CD14-positive monocyte (primary cell): Measurements from ENCODE around the gene BUB1B. TPM values are rescaled to one million over a fixed set of nuclear protein-coding genes. Genes with fewer than 3 reads are reported as not detected.

ENCODE experiments used
- DNase-seq, 3 donors: peaks; one replicate each; pipeline ENCODE4 v3.0.0-alpha.2; 2011 to 2022
- H2AFZ ChIP-seq: 2 replicates; pipeline ENCODE4 v1.6.0; 2012; ENCODE audit warnings: mild to moderate bottlenecking, low read depth, low read length, inconsistent platforms; ENCODE audit not compliant: insufficient read depth, poor library complexity, severe bottlenecking
- H3K27ac ChIP-seq, 2 donors: 1 replicate in 1 of 2; 2 replicates in 1 of 2; pipeline ENCODE4 v1.5.1; 2012 to 2013; ENCODE audit warnings: low read length in 2 of 2, control low read depth in 1 of 2, inconsistent platforms in 1 of 2, low read depth in 1 of 2, mild to moderate bottlenecking in 1 of 2
- H3K27me3 ChIP-seq, 2 donors: one replicate each; pipeline versions ENCODE4 v1.6.0 to v1.6.1; 2011 to 2013; ENCODE audit warnings: low read length in 2 of 2; ENCODE audit not compliant: control insufficient read depth in 2 of 2, insufficient read depth in 2 of 2
- H3K36me3 ChIP-seq, 2 donors: replicated peaks in 1 of 2; 1 replicate in 1 of 2; 2 replicates in 1 of 2; pipeline versions ENCODE4 v1.5.1 to v1.6.1; 2012 to 2013; ENCODE audit warnings: low read length in 2 of 2, control low read depth in 1 of 2, inconsistent platforms in 1 of 2, mild to moderate bottlenecking in 1 of 2; ENCODE audit not compliant: insufficient read depth in 2 of 2, control insufficient read depth in 1 of 2
- H3K4me1 ChIP-seq, 2 donors: 1 replicate in 1 of 2; 2 replicates in 1 of 2; pipeline versions ENCODE4 v1.5.1 to v1.6.1; 2012 to 2013; ENCODE audit warnings: low read length in 2 of 2, control low read depth in 1 of 2, inconsistent platforms in 1 of 2, mild to moderate bottlenecking in 1 of 2, moderate library complexity in 1 of 2; ENCODE audit not compliant: insufficient read depth in 2 of 2, control insufficient read depth in 1 of 2
- H3K4me2 ChIP-seq: replicated peaks from 2 replicates; pipeline ENCODE3; 2012; ENCODE audit warnings: low read length, moderate library complexity, mild to moderate bottlenecking; ENCODE audit not compliant: poor library complexity, severe bottlenecking; ENCODE audit errors: extremely low read depth
- H3K4me3 ChIP-seq, 3 experiments: fragments of 200-600 bp in 1 of 3; sonication (generic) in 1 of 3; replicated peaks in 1 of 3; 1 replicate in 2 of 3; 2 replicates in 1 of 3; pipeline ENCODE4 v1.5.1; 2011 to 2013; ENCODE audit warnings: low read length in 3 of 3, mild to moderate bottlenecking in 3 of 3, control low read depth in 2 of 3, low read depth in 2 of 3, inconsistent platforms in 1 of 3, moderate library complexity in 1 of 3
- H3K79me2 ChIP-seq: 2 replicates; pipeline ENCODE4 v1.6.0; 2012; ENCODE audit warnings: mild to moderate bottlenecking, control low read depth, inconsistent platforms, low read length, moderate library complexity; ENCODE audit not compliant: insufficient read depth
- H3K9ac ChIP-seq: 2 replicates; pipeline ENCODE4 v1.6.0; 2017; ENCODE audit warnings: low read length, mild to moderate bottlenecking; ENCODE audit not compliant: insufficient read depth, poor library complexity, severe bottlenecking
- H3K9me3 ChIP-seq, 2 donors: replicated peaks in 1 of 2; 1 replicate in 1 of 2; 2 replicates in 1 of 2; pipeline versions ENCODE4 v1.5.1 to v1.6.1; 2012 to 2013; ENCODE audit warnings: low read length in 2 of 2, control low read depth in 1 of 2; ENCODE audit not compliant: control insufficient read depth in 1 of 2, insufficient read depth in 1 of 2
- H4K20me1 ChIP-seq: 2 replicates; pipeline ENCODE4 v1.6.0; 2012; ENCODE audit warnings: mild to moderate bottlenecking, low read length, control low read depth, moderate library complexity; ENCODE audit not compliant: insufficient read depth
- H3K27ac Mint-ChIP-seq, 7 donors: one replicate each; pipeline ENCODE4 v1.8.0; 2020; ENCODE audit warnings: mild to moderate bottlenecking in 7 of 7, mixed read lengths in 7 of 7, moderate library complexity in 6 of 7, inconsistent platforms in 2 of 7
- H3K27me3 Mint-ChIP-seq, 3 donors: one replicate each; pipeline ENCODE4 v1.8.0; 2021 to 2022; ENCODE audit warnings: low read depth in 3 of 3, mild to moderate bottlenecking in 3 of 3, mixed read lengths in 3 of 3, moderate library complexity in 3 of 3, inconsistent platforms in 1 of 3
- H3K36me3 Mint-ChIP-seq, 2 donors: one replicate each; pipeline ENCODE4 v1.8.0; 2020; ENCODE audit warnings: mixed read lengths in 2 of 2, inconsistent platforms in 1 of 2, mild to moderate bottlenecking in 1 of 2
- H3K4me1 Mint-ChIP-seq: one replicate; pipeline ENCODE4 v1.8.0; 2020; ENCODE audit warnings: mild to moderate bottlenecking, mixed read lengths
- H3K4me3 Mint-ChIP-seq, 2 donors: one replicate each; pipeline ENCODE4 v1.8.0; 2020; ENCODE audit warnings: mild to moderate bottlenecking in 2 of 2, mixed read lengths in 2 of 2, moderate library complexity in 1 of 2
- H3K9me3 Mint-ChIP-seq, 7 donors: one replicate each; pipeline ENCODE4 v1.8.0; 2020 to 2022; ENCODE audit warnings: mixed read lengths in 7 of 7, mild to moderate bottlenecking in 6 of 7, moderate library complexity in 6 of 7, inconsistent platforms in 2 of 7
- WGBS: methylation state at CpG from one replicate; pipeline ENCODE4 v1.1.5; 2013; ENCODE audit warnings: missing lambda C conversion rate; ENCODE audit not compliant: insufficient coverage; 5-methylcytosine and 5-hydroxymethylcytosine counted together
- intact Hi-C, 2 donors: fragments of 100-400 bp; cut with micrococcal nuclease; formaldehyde crosslinking; loops; one replicate each; pipeline versions ENCODE4 v1.15.0 to v1.15.1; 2023
- polyA plus RNA-seq, 3 donors: library from polyadenylated mRNA; depleted of rRNA in 1 of 3; unstranded in 2 of 3; stranded (reverse) in 1 of 3; fragments of 300-500 nt in 2 of 3; fragments of >200 nt in 1 of 3; fragmentation: Illumina TruSeq in 2 of 3; gene quantifications; 1 replicate in 2 of 3; 2 replicates in 1 of 3; pipeline ENCODE4 v1.2.3, GENCODE V29; 2012 to 2021
- TF ChIP-seq, protein P1 (sequence below): fragments of 200-600 bp; IDR thresholded peaks from one replicate; pipeline ENCODE4 v1.8.0; 2022; ENCODE audit warnings: antibody characterized with exemption, mild to moderate bottlenecking

Gene BUB1B
- polyA plus RNA-seq, 3 donors = 0.01 to 0.51 TPM; not detected in 1

DNA sequence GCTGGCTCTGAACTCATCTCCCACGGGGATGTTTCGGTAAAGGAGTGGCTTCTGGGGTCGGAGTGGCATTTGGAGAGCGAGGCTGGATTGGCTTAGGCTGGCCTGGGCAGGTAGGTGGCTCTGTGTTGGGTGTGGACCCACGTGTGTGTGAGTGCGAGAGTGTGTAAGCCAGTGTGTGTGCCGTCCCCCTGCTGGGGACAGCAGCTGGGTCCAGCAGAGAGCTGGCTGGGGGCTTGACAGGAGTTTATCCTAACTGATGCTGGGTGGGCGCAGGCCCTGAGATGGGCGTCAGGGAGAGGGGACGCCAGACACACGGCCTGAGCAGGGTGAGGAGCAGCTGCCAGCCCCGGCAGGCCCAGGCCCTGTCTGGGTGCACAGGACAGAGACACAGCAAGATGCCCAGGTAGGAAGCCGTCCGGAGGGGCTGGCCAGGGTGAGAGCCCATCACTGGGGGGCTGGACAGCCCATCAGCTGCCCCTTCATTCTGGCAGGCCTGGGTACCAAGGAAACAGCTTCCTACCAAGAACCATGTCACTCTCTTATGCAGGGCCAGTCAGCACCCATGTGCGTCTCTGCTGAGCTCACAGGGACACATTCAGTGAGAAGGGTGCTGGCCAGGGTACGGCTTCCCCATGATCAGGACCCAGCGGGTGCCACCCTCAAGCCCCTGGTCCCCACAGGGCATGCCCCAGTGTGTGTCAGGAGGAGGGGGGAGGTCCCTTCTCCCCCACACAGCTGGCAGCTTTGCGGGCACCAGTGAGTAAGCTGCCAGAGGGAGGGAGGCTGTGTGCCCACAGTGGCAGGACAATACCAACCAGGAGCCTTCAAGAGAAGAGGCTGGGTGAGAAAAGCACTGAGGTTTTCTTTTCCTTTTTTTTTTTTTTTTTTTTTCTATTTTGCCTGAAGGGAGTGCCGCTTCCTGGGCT is 79.1 kb downstream of the BUB1B start:
- no peaks in the 10 kb centered on the region for H4K20me1 ChIP-seq
- no peaks in the 10 kb centered on the region for H3K9me3 ChIP-seq
- H3K79me2 ChIP-seq = no peaks in the 10 kb centered on the region
- Mint-ChIP-seq H3K27me3 (peaks cover 13 to 29% (median 24%) of the 10 kb centered on the region in 3 donors), H3K4me1 (peaks cover 24% of the 10 kb centered on the region), H3K36me3 (peaks cover 3 to 4% of the 10 kb centered on the region in 2 donors), H3K9me3 (peaks cover 0 to 3% (median 0%) of the 10 kb centered on the region in 7 donors), H3K4me3 (peak overlapping the region in 1 of 2 donors; percentile 78), H3K27ac (no peak overlapping the region)
- H3K27me3 ChIP-seq = peaks cover 0 to 24% of the 10 kb centered on the region in 2 donors
- no peaks in the 10 kb centered on the region for H3K36me3 ChIP-seq
- no peak overlapping the region for H3K4me3 ChIP-seq
- H2AFZ ChIP-seq = no peak overlapping the region
- H3K4me1 ChIP-seq = peaks cover 19 to 23% of the 10 kb centered on the region in 2 donors
- TF ChIP-seq, protein P1, sequence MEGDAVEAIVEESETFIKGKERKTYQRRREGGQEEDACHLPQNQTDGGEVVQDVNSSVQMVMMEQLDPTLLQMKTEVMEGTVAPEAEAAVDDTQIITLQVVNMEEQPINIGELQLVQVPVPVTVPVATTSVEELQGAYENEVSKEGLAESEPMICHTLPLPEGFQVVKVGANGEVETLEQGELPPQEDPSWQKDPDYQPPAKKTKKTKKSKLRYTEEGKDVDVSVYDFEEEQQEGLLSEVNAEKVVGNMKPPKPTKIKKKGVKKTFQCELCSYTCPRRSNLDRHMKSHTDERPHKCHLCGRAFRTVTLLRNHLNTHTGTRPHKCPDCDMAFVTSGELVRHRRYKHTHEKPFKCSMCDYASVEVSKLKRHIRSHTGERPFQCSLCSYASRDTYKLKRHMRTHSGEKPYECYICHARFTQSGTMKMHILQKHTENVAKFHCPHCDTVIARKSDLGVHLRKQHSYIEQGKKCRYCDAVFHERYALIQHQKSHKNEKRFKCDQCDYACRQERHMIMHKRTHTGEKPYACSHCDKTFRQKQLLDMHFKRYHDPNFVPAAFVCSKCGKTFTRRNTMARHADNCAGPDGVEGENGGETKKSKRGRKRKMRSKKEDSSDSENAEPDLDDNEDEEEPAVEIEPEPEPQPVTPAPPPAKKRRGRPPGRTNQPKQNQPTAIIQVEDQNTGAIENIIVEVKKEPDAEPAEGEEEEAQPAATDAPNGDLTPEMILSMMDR = no peak
- 95% methylated on average over 16 of the region's 19 CpGs for WGBS
- H3K4me2 ChIP-seq = no peak overlapping the region
- DNase-seq = no peak
- no peak overlapping the region for H3K27ac ChIP-seq
- intact Hi-C loops = no loop called here
- H3K9ac ChIP-seq = no peak overlapping the region

DNA sequence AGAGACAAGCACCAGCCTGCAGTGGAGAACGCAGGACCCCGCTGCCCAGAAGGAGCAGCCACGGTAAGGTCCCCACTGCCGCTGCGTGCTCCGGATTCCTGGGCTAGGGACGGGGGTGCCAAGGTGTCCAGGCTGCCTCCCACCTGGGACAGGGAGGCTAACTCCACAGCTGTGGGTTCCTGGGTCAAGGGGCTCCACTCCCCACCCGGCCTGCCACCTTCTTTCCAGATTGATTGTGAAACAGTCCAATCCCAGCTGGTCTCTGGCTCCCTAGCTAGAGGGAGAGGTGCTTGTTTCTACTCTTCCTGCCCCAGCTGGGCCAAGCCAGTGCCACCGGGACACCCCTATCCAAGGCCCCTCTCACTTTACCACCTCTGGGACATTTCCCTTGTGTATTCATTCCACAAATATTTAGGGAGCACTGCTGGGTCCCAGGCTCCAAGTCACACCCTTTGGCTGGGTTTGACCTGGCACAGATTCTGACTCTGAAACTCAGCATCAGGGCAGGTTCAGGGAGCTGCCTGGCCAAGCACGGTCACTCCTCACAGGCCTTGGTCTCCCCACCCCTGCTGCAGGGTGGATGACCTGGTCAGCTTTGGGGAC is 79.9 kb downstream of the BUB1B start:
- no peaks in the 10 kb centered on the region for H4K20me1 ChIP-seq
- H3K27me3 Mint-ChIP-seq = peaks cover 13 to 29% (median 24%) of the 10 kb centered on the region in 3 donors
- H3K4me1 ChIP-seq = peaks cover 12 to 15% of the 10 kb centered on the region in 2 donors
- intact Hi-C loops = no loop called here
- peaks cover 18% of the 10 kb centered on the region for H3K4me1 Mint-ChIP-seq
- H3K27ac ChIP-seq = no peak overlapping the region
- peaks cover 0 to 24% of the 10 kb centered on the region in 2 donors for H3K27me3 ChIP-seq
- no peak overlapping the region for H2AFZ ChIP-seq
- DNase-seq = no peak
- H3K79me2 ChIP-seq = no peaks in the 10 kb centered on the region
- no peak overlapping the region for H3K4me2 ChIP-seq
- H3K36me3 ChIP-seq = no peaks in the 10 kb centered on the region
- H3K9me3 ChIP-seq = no peaks in the 10 kb centered on the region
- peaks cover 3 to 4% of the 10 kb centered on the region in 2 donors for H3K36me3 Mint-ChIP-seq
- WGBS = 92% methylated on average over 10 of the region's 10 CpGs
- no peak overlapping the region for H3K4me3 Mint-ChIP-seq
- TF ChIP-seq, protein P1 = no peak
- H3K27ac Mint-ChIP-seq = no peak overlapping the region
- no peak overlapping the region for H3K9ac ChIP-seq
- H3K4me3 ChIP-seq = no peak overlapping the region
- H3K9me3 Mint-ChIP-seq = peaks cover 0 to 3% (median 0%) of the 10 kb centered on the region in 7 donors
